Fibroblast of villous mesenchyme (primary cell): ENCODE results near the gene TTC27. TPM values are rescaled to one million over a fixed set of nuclear protein-coding genes. Genes with fewer than 3 reads are reported as not detected.
A peak's percentile ranks its signal among the peaks of the same experiment; 100 is the strongest.

Experiments used
- DNase-seq: peaks from one replicate; pipeline ENCODE4 v3.0.0-alpha.2; 2010; ENCODE audit warnings: low read depth
- H3K4me3 ChIP-seq: 2 replicates; pipeline ENCODE4 v1.5.1; 2011; ENCODE audit warnings: low read depth, mild to moderate bottlenecking, low read length
- CTCF ChIP-seq: IDR thresholded peaks from 2 replicates; pipeline ENCODE4 v1.5.1; 2012; ENCODE audit warnings: low read depth, mild to moderate bottlenecking, low read length; ENCODE audit not compliant: insufficient read depth
- total RNA-seq: library from RNA; depleted of rRNA; stranded (reverse); fragments of >200 nt; gene quantifications from 2 replicates; pipeline ENCODE4 v1.2.3, GENCODE V29; 2012

Gene TTC27
- total RNA-seq, 1 donor: 32.4 TPM

GRCh38 chr2:32663864-32664263, 36.0 kb downstream of the TTC27 start:
- no peak for TF ChIP-seq CTCF
- DNase-seq: no peak
- H3K4me3 ChIP-seq: no peak overlapping the region

DNA sequence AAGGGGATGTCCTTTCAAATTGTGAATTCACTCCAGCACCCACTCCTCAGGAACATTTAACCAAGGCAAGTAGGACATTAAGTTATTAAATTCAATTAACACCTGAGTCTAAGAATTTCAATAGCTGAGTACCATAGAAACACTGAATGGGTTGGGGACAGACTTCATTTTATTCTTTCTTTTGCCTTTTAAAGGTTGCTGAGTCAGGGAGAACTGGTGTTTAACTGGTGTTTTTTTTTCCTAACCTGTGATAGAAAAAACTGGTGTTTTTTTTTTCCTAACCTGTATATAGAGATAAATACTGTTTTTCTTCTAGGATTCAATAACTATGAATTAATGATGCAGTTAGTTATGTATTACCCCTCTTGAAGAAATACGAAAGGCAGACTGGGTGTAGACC, 38.9 kb downstream of the TTC27 start:
- no peak for DNase-seq
- H3K4me3 ChIP-seq: no peak overlapping the region
- no peak for TF ChIP-seq CTCF

- no peak overlapping the region for H3K4me3 ChIP-seq
- no peak for TF ChIP-seq CTCF
- no peak for DNase-seq
Measured at GRCh38 chr2:32668254-32668653, 40.4 kb downstream of the TTC27 start.

DNA sequence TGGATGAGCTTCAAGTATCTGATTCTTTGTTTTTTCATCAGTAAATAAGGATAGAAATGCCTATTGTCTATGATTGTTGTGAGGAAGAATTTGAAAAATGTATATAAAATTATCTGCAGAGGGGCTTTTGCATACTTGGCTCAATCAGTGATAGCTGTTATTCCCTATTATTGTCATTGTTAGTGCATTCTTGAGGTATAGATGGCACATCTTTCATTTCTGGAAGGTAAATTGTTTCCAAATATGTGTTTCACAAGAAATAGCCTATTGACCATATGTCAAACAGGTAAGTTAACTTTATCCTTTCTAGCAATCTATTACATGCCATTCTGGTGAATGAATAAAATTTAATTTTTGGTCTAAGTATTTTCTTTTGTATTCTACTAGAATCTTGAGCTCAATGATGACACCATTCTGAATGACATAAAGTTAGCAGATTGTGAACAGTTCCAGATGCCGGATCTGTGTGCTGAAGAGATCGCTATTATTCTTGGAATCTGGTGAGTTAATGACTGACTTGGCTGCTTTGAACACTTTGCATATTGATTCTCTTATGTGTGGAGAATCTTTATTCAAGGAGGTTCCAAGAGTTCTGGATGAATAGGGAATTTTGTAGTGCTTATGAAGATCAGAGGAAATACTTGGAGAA, 44.2 kb downstream of the TTC27 start:
- no peak for DNase-seq
- no peak for TF ChIP-seq CTCF
- H3K4me3 ChIP-seq: no peak overlapping the region

DNA sequence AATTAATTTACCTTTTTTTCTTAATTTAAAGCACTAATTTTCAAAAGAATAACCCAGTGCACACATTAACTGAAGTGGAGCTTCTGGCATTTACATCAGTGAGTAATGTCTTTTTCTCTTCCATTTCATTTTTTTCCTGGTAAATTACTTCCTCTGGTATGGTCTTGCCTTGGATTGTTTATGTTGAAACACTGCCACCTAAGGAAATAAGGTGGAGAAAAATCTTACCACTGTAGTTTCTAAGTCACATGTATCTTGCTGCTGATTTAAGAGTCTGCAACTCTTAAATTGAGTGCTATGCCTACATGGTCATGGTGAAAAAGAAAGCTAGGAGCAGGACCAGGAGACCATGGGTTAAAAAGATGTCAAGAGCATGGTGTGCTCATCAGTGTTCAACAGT, 51.0 kb downstream of the TTC27 start:
- TF ChIP-seq CTCF: no peak
- peak; percentile 47 for DNase-seq
- H3K4me3 ChIP-seq: no peak overlapping the region

DNA sequence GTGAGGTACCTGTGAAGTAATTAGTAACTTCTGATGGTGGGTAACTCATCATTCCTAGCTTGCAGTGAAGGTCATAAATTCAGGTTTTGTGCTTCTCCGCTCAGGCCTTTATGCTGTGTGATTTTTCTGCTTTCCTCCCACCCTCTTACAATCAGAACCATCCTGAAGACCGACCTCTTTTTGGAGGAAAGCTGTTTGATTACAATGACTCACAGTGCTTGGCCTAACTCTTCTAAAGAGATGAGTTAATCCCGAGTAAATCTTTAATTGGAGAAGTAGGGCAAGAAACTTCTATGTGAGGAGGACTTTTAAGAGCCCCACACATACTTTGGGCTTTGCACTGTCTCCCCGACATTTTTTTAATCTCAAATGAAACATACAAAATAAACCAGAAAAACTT, 53.1 kb downstream of the TTC27 start:
- TF ChIP-seq CTCF: no peak
- no peak overlapping the region for H3K4me3 ChIP-seq
- DNase-seq: no peak

- no peak for TF ChIP-seq CTCF
- no peak for DNase-seq
- no peak overlapping the region for H3K4me3 ChIP-seq
Measured at GRCh38 chr2:32683520-32684086, 55.8 kb downstream of the TTC27 start.
